HG02642 (cell line): ENCODE results near the gene CAPZB.

Experiments used
- ATAC-seq: cut with Tn5 transposase; IDR thresholded peaks from one replicate; pipeline ENCODE4 v1.9.1; 2021; ENCODE audit warnings: mild to moderate bottlenecking; ENCODE audit not compliant: unreplicated experiment, poor library complexity

The CAPZB gene

DNA sequence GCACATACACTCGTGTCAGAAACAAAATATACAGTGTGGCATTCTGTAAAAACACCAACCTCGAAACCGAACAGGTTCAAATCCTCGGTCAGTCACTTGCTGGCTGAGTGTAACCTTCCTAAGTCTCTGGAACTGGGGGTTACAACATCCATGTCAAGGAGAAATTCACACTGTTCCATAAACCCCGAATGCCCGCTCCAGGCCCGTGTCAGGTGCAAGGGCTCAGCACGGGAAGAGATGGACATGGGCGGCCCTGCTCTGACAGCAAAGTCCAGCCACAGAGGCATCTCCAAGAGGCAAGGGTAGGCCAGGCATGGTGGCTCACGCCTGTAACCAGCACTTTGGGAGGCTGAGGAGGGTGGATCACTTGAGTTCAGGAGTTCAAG is 93.8 kb downstream of the CAPZB start:
- no peak for ATAC-seq

DNA sequence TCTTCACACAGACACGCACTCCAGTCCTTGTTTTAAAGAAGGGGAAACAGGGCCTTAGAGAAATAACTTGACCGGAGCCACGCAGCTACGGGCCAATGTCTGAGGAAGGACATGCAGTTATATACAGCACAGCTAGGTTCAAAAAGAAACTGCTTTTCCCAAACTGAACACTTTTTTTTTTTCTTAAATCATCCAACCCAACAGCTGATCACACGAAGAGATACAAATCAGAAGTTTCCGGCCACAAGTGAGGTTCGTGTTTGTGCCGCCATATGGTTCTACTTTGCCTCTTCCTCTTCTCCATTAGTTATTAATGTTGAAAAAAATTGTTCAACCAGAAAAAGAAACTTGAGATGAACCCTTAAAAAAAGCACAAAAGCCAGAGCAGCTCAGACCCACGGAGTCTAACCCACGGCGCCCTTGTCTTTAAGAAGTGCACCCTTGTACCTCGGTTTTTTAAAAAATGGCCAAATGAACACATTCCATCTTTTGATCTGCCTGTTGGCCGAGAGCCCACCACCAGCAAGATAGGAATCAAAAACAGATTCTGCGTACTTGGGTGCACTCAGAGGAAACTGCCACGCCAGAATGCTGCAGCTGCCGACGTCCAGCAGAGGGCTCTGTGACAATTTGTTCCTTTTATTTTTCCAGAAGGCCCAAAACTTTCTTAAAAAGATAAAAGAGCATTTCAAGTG is 94.3 kb downstream of the CAPZB start:
- ATAC-seq = peak; percentile 51

DNA sequence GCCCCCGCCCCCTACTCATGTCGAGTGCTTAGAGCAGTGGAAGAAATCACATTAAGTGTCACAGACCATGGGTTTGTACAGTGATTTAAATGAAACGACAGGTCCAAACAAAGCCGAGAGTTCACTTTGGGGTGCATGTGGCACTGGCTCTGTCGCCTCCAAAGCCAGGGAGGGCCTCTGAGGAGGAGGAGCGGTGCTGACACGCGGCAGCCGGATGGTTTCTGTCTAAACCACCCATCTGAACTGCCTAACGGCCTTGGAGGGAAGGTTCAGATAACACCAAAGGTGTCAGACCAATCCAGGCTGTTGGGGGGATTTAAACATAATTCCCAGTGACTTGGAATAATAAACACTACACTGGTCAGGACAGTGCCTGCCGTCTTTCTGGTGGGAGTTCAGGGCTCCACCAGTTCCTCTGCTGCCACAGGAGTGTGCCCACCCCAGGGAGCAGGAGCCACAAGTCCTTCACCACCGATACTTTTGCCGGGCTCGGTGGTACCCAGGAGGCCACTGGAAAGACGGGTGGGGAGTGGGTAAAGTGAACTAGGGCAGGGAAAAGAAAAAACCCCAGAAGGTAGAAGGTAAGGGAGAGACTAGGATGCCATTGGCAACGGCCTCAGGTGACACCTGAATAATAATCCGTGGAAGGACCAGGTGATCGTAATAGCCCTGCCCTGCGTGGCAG is 95.0 kb downstream of the CAPZB start:
- peak; percentile 5 for ATAC-seq

DNA sequence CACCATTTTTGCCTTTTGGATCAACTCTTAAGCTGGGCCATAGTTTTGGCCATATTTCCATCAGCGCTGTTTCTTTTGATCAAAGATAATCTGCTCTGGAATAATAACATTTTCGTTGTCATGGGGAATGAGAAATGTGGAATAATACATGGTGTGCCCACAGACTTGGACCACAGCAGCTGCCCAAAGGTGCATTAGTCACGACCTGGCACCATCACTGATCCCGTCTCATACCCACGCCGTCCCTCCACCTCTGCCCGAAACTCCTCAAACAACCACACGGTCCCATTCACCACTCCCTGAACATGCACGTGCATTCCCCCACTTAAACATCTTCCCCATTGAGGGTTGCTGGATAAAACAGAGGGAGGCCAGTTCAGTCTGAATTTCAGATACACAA is 96.4 kb downstream of the CAPZB start:
- no peak for ATAC-seq

DNA sequence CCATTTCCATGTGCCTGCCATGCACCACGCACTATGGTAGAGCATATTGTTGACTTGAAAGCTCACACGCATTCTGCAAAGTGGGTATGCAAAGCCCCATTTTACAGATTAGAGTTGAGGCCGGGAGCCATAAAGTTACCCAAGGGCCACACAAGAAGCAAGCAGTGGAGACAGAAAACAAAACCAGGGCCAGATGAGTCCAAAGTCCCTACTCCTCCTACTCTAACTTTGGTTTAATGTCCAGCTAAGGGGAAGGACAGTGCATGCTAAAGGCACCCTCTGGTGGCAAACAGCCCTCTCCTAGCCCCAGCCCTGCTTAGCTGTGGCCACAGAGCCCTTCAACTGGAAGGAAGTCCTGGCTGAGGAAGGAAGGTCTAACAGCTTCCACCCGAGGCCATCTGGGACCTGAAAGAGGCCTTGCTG is 98.3 kb downstream of the CAPZB start:
- no peak for ATAC-seq

DNA sequence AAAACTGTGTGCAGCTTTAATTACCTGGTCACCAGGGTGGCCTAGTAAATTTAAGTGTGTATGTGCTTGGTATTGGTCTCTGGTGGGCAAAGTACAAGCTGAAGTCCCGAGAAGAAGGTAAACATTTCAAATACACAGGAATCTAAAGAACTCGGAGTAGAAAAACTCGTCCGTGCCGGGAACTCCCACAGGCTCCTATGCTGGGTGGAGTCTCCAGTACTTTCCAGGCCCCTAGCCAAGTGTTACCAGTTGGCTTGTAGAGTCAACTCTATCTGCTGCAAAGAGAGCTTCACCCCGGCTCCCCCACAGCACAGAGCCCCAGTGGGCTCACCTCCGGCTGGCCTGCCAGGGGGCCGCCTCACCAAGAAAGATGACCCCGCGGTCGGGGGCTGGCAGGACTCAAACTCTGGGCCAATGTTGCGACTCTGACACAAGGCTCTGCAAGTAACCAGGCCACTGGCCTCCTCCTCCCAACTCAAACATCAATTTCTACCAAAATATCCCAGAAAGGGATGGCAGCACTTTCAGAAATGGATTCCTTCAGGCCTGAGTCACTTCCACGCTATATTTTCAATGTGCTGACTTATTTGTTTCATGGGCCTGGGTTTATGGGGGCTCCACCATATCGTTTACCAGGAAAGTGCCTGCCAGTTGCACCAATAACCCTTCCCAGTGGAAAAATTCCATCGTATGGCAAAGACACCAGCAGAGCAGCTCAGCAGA is 99.3 kb downstream of the CAPZB start:
- no peak for ATAC-seq

DNA sequence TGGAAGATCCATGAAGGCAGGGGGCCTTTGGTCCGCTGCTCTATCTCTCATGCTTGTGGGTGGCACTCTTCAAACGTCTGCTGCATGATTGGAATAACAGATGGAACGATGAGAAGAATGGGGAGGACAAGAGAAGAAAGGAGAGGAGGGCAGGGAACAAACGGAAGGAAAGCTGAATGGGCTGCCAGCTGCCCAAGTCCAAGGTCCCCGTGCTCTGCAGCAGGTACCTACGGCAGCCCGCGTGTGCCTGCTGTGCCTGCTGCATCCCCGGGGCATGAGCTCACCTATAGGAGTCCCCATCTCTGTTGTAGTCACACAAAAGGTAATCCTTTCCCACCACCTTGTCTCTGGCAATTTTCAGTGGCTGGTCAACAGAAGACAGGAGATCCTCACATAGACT is 100.1 kb downstream of the CAPZB start:
- ATAC-seq = no peak

DNA sequence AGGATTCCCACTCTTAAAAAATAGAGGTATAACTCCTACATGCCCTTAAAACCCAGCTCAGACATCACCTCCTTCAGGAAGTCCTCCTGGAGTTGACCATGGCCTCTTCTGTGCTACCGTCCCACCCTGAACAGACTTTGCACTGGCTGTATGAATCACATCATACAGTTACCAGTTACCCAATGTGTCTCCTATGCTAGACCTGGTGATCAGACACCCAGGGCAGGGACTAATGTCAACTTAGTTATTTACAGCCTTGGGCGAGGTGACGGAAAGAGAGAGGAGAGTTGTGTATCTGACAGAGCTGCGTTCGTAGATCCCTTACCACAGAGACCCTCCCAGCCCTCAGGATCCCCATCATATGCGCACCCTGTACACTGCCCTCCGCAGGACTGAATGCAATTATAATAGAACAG is 100.6 kb downstream of the CAPZB start:
- no peak for ATAC-seq

DNA sequence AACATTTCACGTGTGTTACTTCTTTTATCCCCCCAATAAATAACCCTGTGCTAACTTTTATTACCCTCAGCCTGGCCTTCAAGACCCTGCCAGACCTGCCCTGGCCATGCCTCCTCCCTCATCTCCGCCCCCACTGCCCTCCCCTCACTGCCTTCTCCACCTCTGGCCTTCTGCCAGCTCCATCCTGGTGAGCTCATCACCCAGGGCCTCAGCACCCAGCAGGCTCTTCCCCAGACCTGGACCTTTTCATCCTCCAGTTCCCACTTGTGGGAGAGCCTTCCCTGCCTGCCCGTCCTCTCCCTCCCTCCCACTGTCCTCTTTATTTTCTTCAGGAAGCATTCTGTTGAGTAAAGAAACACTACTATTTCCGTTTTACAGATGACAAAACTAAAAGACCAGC is 101.2 kb downstream of the CAPZB start:
- ATAC-seq = no peak

DNA sequence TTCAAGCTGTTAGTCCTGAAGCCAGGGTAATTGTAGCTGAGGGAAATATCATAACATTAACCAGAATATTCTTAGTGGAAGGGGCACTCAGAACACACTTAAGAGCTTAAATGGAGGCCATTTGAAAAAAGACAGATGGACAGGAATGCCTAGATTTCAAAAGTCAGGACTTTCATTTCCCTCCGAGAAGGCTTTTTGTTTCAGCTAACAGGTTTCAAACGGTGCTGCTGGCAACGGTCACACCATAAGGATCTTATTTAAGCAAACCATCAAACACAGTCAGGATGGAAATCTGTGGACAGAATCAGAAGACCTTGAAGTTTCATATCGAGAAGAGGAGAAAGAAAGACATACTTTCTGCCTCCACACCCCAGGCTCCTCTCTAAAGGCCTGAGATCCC is 103.1 kb downstream of the CAPZB start:
- ATAC-seq = no peak

DNA sequence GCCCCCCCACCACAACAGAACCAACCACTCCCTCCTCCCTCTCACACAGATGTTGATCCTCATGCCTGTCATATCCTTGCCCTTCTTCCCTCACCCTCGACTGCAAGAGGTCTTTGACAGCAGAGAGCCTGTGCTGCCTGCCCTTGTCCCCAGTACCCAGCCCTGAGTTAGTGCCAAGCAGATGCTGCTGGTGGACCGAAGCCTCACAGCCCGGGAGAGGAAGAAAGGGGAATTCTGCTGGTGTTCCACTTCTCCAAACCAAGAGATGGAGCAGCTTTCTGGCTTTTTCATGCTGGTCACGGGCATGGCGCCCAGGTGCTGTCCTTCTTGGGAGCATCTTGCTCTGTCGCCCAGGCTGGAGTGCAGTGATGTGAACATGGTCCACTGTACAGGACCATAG is 104.1 kb downstream of the CAPZB start:
- ATAC-seq = no peak

DNA sequence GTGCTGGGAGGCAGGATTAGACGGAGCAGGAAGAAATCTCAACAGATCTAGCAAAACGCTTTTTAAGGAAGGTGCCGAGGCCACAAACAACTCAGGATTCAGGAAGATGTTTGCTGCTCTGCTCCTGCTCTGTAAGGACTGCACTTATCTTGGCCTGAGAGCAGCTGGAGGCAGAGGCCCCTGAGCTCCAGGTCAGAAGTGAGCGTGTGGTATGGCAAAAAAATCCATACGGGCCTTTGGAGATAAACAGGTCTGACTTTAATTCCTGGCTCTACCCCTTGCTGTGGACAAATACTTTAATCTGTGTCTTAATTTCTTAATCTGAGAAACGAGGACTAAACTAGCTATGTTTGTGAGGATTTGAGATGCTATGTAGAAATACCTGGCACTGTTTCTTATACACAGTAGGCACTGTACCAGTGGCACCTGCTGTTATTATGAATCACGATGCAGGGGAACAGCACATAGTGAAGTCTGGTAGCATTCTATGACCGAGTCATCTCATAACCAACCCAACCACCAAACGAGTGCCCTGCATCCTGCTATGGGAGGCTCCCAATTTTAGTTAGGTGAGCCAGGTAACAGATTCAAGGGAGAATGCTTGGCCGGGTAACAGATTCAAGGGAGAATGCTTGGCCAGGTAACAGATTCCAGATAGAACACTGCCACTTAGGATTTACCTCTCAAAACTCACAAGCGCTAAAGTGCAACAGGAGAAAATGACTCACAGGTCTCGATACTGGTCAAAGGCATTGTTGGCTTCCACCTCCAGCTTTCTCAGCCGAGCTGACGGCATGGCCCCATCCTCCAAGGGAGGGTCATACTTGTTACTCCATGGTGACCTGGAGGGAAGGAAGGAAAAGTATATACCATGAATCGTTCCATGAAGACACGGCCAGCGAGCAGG is 107.3 kb downstream of the CAPZB start:
- no peak for ATAC-seq

DNA sequence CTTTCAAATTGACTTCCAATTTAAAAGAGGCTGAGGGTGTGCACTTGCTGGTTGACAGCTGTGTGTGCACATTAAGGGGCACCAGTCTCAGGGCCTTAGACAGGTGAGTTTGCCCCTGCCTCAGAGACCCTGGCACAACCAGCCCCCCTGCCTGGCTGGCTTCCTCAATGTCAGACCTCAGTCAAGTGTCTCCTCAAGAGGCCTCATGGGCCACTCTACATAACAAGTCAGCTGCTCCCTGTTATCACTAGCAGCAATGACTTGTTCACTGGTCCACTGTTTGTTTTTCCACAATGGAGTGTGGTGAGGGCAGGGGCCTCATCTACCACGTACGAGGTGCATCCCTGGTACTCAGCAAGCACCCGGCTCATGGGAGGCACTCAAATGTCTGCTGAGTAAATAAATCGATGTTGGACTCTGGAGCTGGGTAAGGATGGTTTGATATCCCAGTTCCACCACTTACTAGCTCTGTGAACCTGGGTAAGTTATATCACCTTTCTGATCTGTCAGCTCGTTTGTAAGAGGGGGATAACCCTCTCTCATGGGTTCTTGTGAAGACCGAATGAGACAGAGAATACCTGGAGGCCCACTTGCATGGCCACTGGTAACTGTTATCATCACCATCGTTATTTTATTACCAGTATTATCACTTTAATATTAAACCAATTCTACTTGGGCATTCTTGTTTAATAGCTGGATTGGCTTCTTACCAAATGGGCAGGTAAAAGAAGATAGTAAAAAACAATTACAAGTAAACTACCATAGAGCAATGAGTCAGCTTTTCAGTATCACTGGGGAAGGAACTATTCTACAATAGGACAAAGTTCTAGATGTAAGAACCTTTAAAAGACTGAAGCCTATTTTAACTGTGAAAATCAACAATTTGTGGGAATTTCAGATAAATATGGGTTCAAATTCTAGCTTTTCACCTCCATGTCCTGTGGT is 108.6 kb downstream of the CAPZB start:
- no peak for ATAC-seq

DNA sequence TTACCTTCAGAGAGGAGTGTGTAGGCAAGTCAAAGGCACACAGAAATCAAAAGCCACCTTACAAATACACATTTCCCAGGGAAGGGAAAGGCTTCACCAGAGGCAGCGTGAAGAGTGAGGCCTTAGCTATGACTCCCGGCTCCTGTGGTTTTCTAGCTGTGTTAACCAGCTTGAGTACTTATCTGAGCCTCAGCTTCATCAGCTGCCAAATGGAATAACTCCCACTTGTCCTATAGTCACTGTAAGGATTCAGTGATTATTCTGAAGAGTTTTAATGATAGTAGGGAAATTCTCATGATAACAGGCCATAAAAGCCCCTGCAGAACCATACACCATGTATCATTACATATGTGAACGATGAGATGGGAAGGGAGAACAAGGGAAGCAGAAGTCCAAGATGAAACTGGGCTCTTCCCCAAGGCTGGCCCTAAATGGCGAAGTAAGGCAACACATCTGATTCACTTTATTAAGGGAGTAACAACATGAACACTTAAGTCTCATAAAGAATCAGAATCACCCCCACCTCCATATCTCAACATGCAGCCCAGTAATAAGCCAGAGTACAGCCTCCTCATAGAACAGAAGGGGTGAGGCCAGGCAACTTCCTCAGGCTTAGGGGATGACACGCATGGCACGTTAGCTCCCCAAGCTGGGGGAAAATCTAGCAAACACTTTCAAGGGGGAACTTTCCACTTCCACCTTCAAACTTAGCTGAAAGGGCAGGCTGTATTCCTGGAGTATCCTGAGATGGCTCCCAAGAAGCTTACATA is 109.5 kb downstream of the CAPZB start:
- no peak for ATAC-seq

DNA sequence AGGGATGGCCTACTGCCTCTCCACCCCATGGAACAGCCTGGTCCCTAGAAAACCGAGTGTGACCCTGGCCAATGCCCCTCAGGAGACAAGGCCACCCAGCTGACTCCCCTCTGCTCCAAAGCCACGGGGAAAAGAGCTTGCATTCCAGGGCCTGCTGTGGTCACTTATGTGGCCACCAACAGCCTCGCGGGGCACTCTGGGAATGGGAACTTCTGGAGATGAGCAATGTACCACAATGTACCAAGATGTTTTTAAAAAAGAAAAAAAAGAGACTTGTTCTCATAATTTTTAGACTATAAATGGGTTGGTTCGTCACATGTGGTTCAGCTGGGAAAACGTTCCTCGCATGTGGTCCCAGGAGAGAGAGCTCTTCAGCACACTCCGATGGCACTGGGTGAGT is 110.4 kb downstream of the CAPZB start:
- ATAC-seq = no peak

DNA sequence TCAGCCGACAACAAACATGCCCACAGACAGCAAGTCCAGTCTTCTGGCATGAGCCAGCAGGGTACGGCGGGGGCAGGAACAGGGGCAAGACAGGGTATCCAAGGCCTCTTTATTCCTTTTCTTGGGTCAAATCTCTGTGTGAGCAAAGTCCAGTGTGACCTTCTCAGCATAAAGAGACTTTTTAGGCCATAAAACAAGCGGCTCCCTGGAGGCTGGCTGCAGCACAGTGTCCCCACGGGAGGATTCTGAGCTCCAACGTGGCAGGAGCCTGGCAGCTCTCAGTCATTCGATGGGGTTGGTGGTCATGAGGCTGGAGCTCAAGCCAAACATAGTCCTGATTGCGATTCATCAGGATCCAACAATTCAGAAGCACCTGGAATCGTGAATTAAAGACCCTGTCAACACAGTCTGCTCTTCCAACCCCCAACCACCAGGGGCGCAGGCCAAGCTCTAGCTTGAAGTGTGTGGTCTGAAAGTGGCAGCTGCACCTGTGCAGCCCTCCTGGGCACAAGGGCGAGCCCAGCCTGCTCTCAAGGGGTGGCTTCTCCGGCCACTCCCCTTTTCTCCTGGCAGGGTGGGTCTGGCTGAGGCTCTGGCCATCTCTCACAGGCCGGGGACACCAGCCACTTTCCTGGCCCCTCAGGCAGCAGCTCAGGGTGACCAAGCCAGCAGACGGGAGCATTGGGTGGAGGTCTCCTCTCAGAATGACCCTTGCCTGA is 111.1 kb downstream of the CAPZB start:
- ATAC-seq = no peak

DNA sequence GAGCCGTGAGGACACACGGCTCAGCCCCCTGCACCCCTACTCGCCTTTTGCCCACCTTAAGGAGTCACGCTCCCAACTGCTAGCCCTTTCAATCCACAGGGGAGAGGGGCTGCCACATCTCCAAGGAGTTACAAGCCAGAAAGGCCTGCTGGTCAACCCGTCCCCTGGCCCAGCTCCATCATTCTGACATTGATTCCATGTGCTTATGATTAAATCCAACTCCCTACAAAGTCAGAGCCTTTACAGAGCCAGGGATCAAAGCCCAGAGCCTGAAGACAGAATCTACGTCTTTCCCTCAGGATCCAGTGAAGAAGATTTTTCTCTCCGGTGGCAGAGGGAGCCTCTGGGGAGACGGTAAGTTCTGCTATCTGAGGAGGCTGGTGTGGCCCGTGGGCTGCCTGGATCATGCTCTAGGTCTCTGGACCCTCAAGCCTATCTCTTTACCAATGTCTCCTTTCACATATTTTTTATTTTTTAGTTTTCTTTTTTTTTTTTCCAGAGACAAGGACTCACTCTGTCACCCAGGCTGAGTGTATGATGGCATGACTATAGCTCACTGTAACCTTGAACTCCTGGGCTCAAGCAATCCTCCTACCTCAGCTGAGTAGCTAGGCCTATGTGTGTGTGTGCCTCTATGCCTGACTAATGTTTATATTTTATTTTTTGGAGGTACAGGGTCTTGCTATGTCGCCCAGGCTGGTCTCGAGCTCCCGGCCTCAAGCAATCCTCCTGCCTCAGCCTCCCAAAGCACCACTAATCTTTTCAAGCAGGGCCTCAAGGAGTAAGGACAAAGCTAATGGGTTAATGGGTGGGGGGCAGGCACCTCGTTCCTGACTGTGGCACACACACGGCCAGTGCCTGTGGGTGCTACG is 111.9 kb downstream of the CAPZB start:
- no peak for ATAC-seq
